ENCODE results near the gene FLYWCH2.

- TF ChIP-seq CTCF (IDR thresholded peaks at IDR 0.05; ENCODE audit: low read length): no peak
- TF ChIP-seq EZH2 (IDR thresholded peaks at IDR 0.05; ENCODE audit: borderline replicate concordance, low read length): no peak
Observed at GRCh38 chr16:2840914-2841313, 42.1 kb upstream of the FLYWCH2 start.

All from OCI-LY1 (cell line).